ENCODE data around the gene ZNF217. TPM values are rescaled to one million over a fixed set of nuclear protein-coding genes. Genes with fewer than 3 reads are reported as not detected.
"Not testable (repeated sequence)": the region's sequence is repeated elsewhere in the genome, so short reads cannot be mapped to it uniquely, and the experiment has no call there.

The ZNF217 gene
- total RNA-seq, 2 experiments from 2014 or later = 37.2 to 38.3 TPM

- CTCF ChIA-PET = interaction anchor here (1.2 kb wide), 1 partner anchor 15 kb away, joined by 3 read pairs; no protein-coding TSS in a partner anchor
- intact Hi-C loops (cut with micrococcal nuclease) = not testable (repeated sequence)
Measured at GRCh38 chr20:53628758-53629157, 35.1 kb upstream of the ZNF217 start.

DNA sequence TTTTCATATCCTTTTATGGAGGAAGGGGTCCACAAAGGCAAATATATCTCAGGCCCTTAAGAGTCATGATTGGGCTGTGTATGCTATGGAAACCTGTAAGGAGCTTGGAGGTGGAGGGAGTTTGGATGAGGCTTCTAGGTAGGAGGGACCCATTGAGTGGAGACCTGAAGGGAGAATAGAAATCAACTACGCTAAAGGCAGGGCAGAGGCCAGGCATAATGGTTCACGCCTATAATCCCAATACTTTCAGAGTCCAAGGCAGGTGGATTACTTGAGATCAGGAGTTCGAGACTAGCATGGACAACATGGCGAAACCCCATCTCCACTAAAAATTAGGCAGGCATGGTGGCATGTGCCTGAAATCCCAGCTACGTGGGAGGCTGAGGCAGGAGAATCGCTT, 34.4 kb upstream of the ZNF217 start:
- DNase-seq = no peak
- CTCF ChIA-PET = interaction anchor here (1.2 kb wide), 1 partner anchor 16 kb away, joined by 3 read pairs; no protein-coding TSS in a partner anchor
- H3K27me3 Mint-ChIP-seq (ENCODE audit: low read depth) = no peaks in the 10 kb centered on the region
- H3K9me3 Mint-ChIP-seq = no peaks in the 10 kb centered on the region
- intact Hi-C loops (cut with micrococcal nuclease) = no loop called here
- H3K27ac Mint-ChIP-seq = no peak overlapping the region
- H3K36me3 Mint-ChIP-seq (ENCODE audit: low read depth) = no peaks in the 10 kb centered on the region
- no peak overlapping the region for H3K4me3 Mint-ChIP-seq
- peaks cover 19% of the 10 kb centered on the region for H3K4me1 Mint-ChIP-seq (ENCODE audit: low read depth)

More at GRCh38 chr20:53628758-53629157, 35.1 kb upstream of the ZNF217 start:
- not testable (repeated sequence) for H3K27ac Mint-ChIP-seq; H3K9me3 Mint-ChIP-seq; DNase-seq; H3K36me3 Mint-ChIP-seq (ENCODE audit: low read depth); H3K4me3 Mint-ChIP-seq; H3K27me3 Mint-ChIP-seq (ENCODE audit: low read depth)
- peaks cover 14% of the 10 kb centered on the region for H3K4me1 Mint-ChIP-seq (ENCODE audit: low read depth)

GRCh38 chr20:53627001-53627400, 33.4 kb upstream of the ZNF217 start:
- CTCF ChIA-PET = interaction anchor here (0.7 kb wide), 1 partner anchor 17 kb away, joined by 3 read pairs; no protein-coding TSS in a partner anchor
- H3K4me1 Mint-ChIP-seq (ENCODE audit: low read depth) = peaks cover 29% of the 10 kb centered on the region
- H3K4me3 Mint-ChIP-seq; DNase-seq; intact Hi-C loops (cut with micrococcal nuclease); H3K9me3 Mint-ChIP-seq; H3K27me3 Mint-ChIP-seq (ENCODE audit: low read depth); H3K27ac Mint-ChIP-seq; H3K36me3 Mint-ChIP-seq (ENCODE audit: low read depth): not testable (repeated sequence)

- no peak overlapping the region for H3K27ac Mint-ChIP-seq
- intact Hi-C loops (cut with micrococcal nuclease) = no loop called here
- DNase-seq = no peak
- no peaks in the 10 kb centered on the region for H3K9me3 Mint-ChIP-seq
- H3K4me3 Mint-ChIP-seq = no peak overlapping the region
- CTCF ChIA-PET = interaction anchor here (0.7 to 1.0 kb wide), 2 partner anchors 9 to 17 kb away, joined by 3 to 6 read pairs; no protein-coding TSS in a partner anchor
- H3K36me3 Mint-ChIP-seq (ENCODE audit: low read depth) = no peaks in the 10 kb centered on the region
- peaks cover 33% of the 10 kb centered on the region for H3K4me1 Mint-ChIP-seq (ENCODE audit: low read depth)
- H3K27me3 Mint-ChIP-seq (ENCODE audit: low read depth) = no peaks in the 10 kb centered on the region
Measured at GRCh38 chr20:53626584-53626983, 32.9 kb upstream of the ZNF217 start.

DNA sequence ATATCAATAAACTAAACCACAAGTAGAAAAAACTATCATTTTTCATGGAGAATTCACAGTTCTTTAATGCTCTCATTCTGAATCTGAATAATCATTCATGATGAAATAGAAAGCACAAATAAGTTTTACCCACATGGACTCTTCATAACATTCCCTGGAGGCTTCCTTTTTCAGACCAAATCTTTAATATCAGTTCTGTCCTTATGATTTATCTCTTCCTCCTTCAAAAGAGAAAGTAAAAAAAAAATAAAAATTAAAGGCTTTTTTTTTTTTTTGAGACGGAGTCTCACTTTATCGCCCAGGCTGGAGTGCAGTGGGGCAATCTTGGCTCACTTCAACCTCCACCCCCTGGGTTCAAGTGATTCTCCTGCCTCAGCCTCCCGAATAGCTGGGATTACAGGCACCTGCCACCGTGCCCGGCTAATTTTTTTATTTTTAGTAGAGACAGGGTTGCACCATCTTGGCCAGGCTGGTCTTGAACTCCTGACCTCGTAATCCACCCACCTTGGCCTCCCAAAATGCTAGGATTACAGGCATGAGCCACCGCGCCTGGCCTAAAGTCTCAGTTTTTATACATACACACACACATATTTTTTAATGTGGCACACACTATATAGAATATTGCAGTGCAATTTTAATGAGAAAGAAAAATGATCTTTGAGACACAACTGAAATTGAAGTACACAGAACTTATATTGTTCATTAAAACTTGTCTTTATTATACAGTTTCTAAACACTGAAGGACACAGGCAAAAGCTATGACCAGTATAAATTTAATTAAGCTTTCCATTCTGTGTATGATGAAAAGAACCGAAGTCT, 31.9 kb upstream of the ZNF217 start:
- H3K4me3 Mint-ChIP-seq = no peak overlapping the region
- H3K27me3 Mint-ChIP-seq (ENCODE audit: low read depth) = no peaks in the 10 kb centered on the region
- no peaks in the 10 kb centered on the region for H3K36me3 Mint-ChIP-seq (ENCODE audit: low read depth)
- H3K4me1 Mint-ChIP-seq (ENCODE audit: low read depth) = peaks cover 39% of the 10 kb centered on the region
- CTCF ChIA-PET = interaction anchor here (0.7 to 3.3 kb wide), 3 partner anchors 10 to 215 kb away, joined by 3 to 9 read pairs (median 6); no protein-coding TSS in a partner anchor
- no peaks in the 10 kb centered on the region for H3K9me3 Mint-ChIP-seq
- no peak for DNase-seq
- no peak overlapping the region for H3K27ac Mint-ChIP-seq
- intact Hi-C loops (cut with micrococcal nuclease) = no loop called here

- H3K27ac Mint-ChIP-seq; DNase-seq; H3K27me3 Mint-ChIP-seq (ENCODE audit: low read depth); H3K4me3 Mint-ChIP-seq; H3K9me3 Mint-ChIP-seq; H3K36me3 Mint-ChIP-seq (ENCODE audit: low read depth): not testable (repeated sequence)
- H3K4me1 Mint-ChIP-seq (ENCODE audit: low read depth) = peaks cover 39% of the 10 kb centered on the region
- intact Hi-C loops (cut with micrococcal nuclease) = loop anchor here (5.0 kb wide), 1 partner anchor 37 kb away; no protein-coding TSS in a partner anchor
- CTCF ChIA-PET = interaction anchor here (0.7 to 3.3 kb wide), 2 partner anchors 18 to 215 kb away, joined by 3 to 9 read pairs; no protein-coding TSS in a partner anchor
Measured at GRCh38 chr20:53624927-53625250, 31.2 kb upstream of the ZNF217 start.

DNA sequence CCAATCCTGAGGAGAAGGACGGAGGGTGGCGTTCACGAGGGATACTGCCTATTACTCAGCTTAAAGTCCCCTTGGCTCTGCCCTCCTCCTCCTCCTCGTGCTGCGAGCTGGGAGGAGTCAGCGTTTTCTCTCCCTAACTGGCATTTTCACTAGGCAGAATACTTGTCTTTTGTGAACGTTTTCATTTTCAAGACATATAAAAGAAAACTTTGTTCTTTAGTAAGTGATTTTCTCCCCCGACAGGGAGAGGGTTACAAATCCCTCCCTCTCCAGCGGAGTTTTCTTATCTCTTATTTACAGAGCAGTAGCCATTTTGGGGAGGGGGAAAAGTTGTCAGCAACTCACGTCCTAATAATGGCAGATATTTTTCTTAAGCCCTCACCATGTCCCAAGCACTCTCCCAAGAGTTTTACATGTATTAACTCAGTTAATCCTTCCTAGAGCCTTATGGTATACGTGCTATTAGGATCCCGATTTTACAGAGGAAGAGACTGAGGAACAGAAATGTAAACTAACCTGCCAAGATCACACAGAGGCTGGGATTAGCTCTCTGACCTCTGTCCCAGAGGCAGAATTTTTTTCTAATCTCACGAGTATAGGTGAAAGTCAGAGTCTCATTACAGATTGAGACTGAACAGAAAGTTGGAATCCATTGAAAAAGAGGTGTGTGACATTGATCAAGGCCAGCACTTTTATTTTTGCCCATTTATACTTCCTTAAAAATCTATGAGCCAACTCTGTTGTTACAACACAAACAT, 30.0 kb upstream of the ZNF217 start:
- no peaks in the 10 kb centered on the region for H3K9me3 Mint-ChIP-seq
- H3K27ac Mint-ChIP-seq = peak overlapping the region; percentile 92
- peak; percentile 65 for DNase-seq
- no peaks in the 10 kb centered on the region for H3K27me3 Mint-ChIP-seq (ENCODE audit: low read depth)
- H3K4me3 Mint-ChIP-seq = peak overlapping the region; percentile 74
- H3K4me1 Mint-ChIP-seq (ENCODE audit: low read depth) = peaks cover 40% of the 10 kb centered on the region
- intact Hi-C loops (cut with micrococcal nuclease) = loop anchor here (1.0 to 5.0 kb wide), 5 partner anchors 14 to 85 kb away; no protein-coding TSS in a partner anchor
- H3K36me3 Mint-ChIP-seq (ENCODE audit: low read depth) = no peaks in the 10 kb centered on the region
- CTCF ChIA-PET = interaction anchor here (0.6 to 3.3 kb wide), 7 partner anchors 10 to 314 kb away, joined by 3 to 9 read pairs (median 4); no protein-coding TSS in a partner anchor

- intact Hi-C loops (cut with micrococcal nuclease) = loop anchor here (1.0 to 5.0 kb wide), 5 partner anchors 14 to 85 kb away; no protein-coding TSS in a partner anchor
- CTCF ChIA-PET = interaction anchor here (1.0 to 3.3 kb wide), 6 partner anchors 10 to 315 kb away, joined by 3 to 9 read pairs (median 4); no protein-coding TSS in a partner anchor
- DNase-seq = no peak
- Mint-ChIP-seq H3K36me3 (ENCODE audit: low read depth) (no peaks in the 10 kb centered on the region), H3K4me1 (ENCODE audit: low read depth) (peaks cover 40% of the 10 kb centered on the region), H3K27me3 (ENCODE audit: low read depth) (no peaks in the 10 kb centered on the region), H3K27ac (peak overlapping the region; percentile 92), H3K9me3 (no peaks in the 10 kb centered on the region), H3K4me3 (peak overlapping the region; percentile 74)
Measured at GRCh38 chr20:53623134-53623453, 29.5 kb upstream of the ZNF217 start.

GRCh38 chr20:53622247-53623133, 28.9 kb upstream of the ZNF217 start:
- no peaks in the 10 kb centered on the region for H3K36me3 Mint-ChIP-seq (ENCODE audit: low read depth)
- H3K27me3 Mint-ChIP-seq (ENCODE audit: low read depth) = no peaks in the 10 kb centered on the region
- peak overlapping the region; percentile 92 for H3K27ac Mint-ChIP-seq
- CTCF ChIA-PET = interaction anchor here (0.7 to 3.3 kb wide), 9 partner anchors 9 to 315 kb away, joined by 3 to 9 read pairs (median 3); no protein-coding TSS in a partner anchor
- no peaks in the 10 kb centered on the region for H3K9me3 Mint-ChIP-seq
- no peak for DNase-seq
- peak overlapping the region; percentile 33 for H3K4me3 Mint-ChIP-seq
- intact Hi-C loops (cut with micrococcal nuclease) = loop anchor here (1.0 to 5.0 kb wide), 5 partner anchors 13 to 86 kb away; no protein-coding TSS in a partner anchor
- peaks cover 38% of the 10 kb centered on the region for H3K4me1 Mint-ChIP-seq (ENCODE audit: low read depth)

- peaks cover 38% of the 10 kb centered on the region for H3K4me1 Mint-ChIP-seq (ENCODE audit: low read depth)
- H3K27ac Mint-ChIP-seq = peak overlapping the region; percentile 92
- no peaks in the 10 kb centered on the region for H3K36me3 Mint-ChIP-seq (ENCODE audit: low read depth)
Measured at GRCh38 chr20:53621482-53622246, 28.0 kb upstream of the ZNF217 start.

More at GRCh38 chr20:53621482-53622246, 28.0 kb upstream of the ZNF217 start:
- intact Hi-C loops (cut with micrococcal nuclease) = loop anchor here (2.0 to 5.0 kb wide), 2 partner anchors 27 to 41 kb away; no protein-coding TSS in a partner anchor
- peak; percentile 30 for DNase-seq
- CTCF ChIA-PET = interaction anchor here (0.9 to 1.8 kb wide), 5 partner anchors 8 to 278 kb away, joined by 3 to 6 read pairs (median 3); no protein-coding TSS in a partner anchor
- no peaks in the 10 kb centered on the region for H3K9me3 Mint-ChIP-seq
- H3K27me3 Mint-ChIP-seq (ENCODE audit: low read depth) = no peaks in the 10 kb centered on the region
- no peak overlapping the region for H3K4me3 Mint-ChIP-seq
